GM18520 (cell line): Measurements from ENCODE around the gene BPNT1.

Experiments used
- ATAC-seq: cut with Tn5 transposase; IDR thresholded peaks from one replicate; pipeline ENCODE4 v1.9.1; 2021; ENCODE audit not compliant: unreplicated experiment

BPNT1 gene

DNA sequence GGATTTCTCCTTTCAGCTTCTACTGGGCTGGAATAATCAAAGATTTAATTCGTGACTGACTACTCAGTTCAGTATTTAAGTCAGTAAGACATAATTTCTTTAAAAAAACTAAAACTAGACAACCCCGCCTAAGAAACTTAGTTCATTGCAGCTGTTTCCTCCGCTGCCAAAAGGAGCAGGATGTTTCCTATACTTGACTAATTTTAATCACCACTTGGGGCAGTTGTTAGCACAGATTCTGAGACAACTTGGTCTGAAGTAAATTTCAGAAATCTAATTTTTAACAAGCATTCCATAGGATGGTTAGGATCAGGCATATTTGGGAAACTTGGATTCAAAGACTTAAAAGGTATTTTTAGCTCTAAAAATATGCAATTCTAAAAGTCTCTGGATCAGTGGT lies 77.3 kb downstream of the BPNT1 start:
- ATAC-seq, result no peak

DNA sequence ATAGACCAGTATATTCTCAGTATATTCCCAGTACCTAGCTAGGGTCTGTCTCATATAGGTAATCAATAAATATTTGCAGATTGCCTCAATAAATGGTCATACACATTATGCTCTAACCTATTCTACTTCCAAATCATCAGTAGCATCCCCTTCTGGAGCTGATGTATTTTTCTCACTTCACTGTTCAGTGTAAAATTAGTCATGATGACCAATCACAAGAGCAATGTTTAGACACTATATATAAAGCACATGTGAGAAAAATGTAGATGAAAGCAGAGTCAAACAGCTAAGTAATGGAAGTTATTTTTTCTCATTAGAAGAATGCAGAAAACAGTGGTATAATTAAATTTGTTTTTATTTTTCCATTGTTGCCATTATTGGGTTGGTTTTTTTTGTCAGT lies 78.0 kb downstream of the BPNT1 start:
- no peak for ATAC-seq
